ENCODE measurements around the gene MEGF11. TPM values are rescaled to one million over a fixed set of nuclear protein-coding genes. Genes with fewer than 3 reads are reported as not detected.

MEGF11 gene
- total RNA-seq, 1 experiment from 2014 or later, result not detected

GRCh38 chr15:66198757-66199156 lies 54.8 kb downstream of the MEGF11 start:
- Histone ChIP-seq H3K79me2 (ENCODE audit: low read depth) (no peaks in the 10 kb centered on the region), H3K27me3 (ENCODE audit: insufficient read depth, low read depth) (no peaks in the 10 kb centered on the region), H3K27ac (no peak overlapping the region), H3K9me2 (ENCODE audit: insufficient read depth) (no peaks in the 10 kb centered on the region), H3K4me2 (no peak overlapping the region), H3K4me1 (replicated peaks; ENCODE audit: insufficient read depth) (no peaks in the 10 kb centered on the region), H2AFZ (no peak overlapping the region), H3F3A (ENCODE audit: insufficient read depth, low read depth) (no peaks in the 10 kb centered on the region), H3K9me3 (ENCODE audit: insufficient read depth, low read depth) (no peaks in the 10 kb centered on the region), H3K36me3 (ENCODE audit: low read depth) (no peaks in the 10 kb centered on the region), H3K4me3 (no peak overlapping the region), H4K20me1 (ENCODE audit: insufficient read depth) (no peaks in the 10 kb centered on the region)
- TF ChIP-seq CTCF (conservative IDR thresholded peaks at IDR 0.05) (no peak), EZH2 (IDR thresholded peaks at IDR 0.05; ENCODE audit: low read depth) (no peak)
- POLR2A ChIA-PET (ENCODE audit: unreplicated experiment), result no interaction called here
- BruUV-seq (replicated peaks), result no TSS peak
- intact Hi-C loops (cut with micrococcal nuclease; ENCODE audit: unreplicated experiment), result loop anchor here (10.0 kb wide), 1 partner anchor 284 kb away; no protein-coding TSS in a partner anchor
- no peak for DNase-seq
- CTCF ChIA-PET, result no interaction called here

- no peaks in the 10 kb centered on the region for H4K20me1 ChIP-seq (ENCODE audit: insufficient read depth)
- ChIA-PET CTCF (no interaction called here), POLR2A (ENCODE audit: unreplicated experiment) (no interaction called here)
- intact Hi-C loops (cut with micrococcal nuclease; ENCODE audit: unreplicated experiment), result loop anchor here (10.0 kb wide), 1 partner anchor 282 kb away; no protein-coding TSS in a partner anchor
- no peak overlapping the region for H3K4me3 ChIP-seq
- BruUV-seq (replicated peaks), result no TSS peak
- no peaks in the 10 kb centered on the region for H3F3A ChIP-seq (ENCODE audit: insufficient read depth, low read depth)
- H3K27me3 ChIP-seq (ENCODE audit: insufficient read depth, low read depth), result no peaks in the 10 kb centered on the region
- H3K4me1 ChIP-seq (replicated peaks; ENCODE audit: insufficient read depth), result no peaks in the 10 kb centered on the region
- TF ChIP-seq EZH2 (IDR thresholded peaks at IDR 0.05; ENCODE audit: low read depth), result no peak
- TF ChIP-seq CTCF (conservative IDR thresholded peaks at IDR 0.05), result no peak
- H3K79me2 ChIP-seq (ENCODE audit: low read depth), result no peaks in the 10 kb centered on the region
- H2AFZ ChIP-seq, result no peak overlapping the region
- peak in 1 of 2 experiments; percentile 45 for DNase-seq
- no peaks in the 10 kb centered on the region for H3K9me2 ChIP-seq (ENCODE audit: insufficient read depth)
- no peak overlapping the region for H3K4me2 ChIP-seq
- H3K27ac ChIP-seq, result no peak overlapping the region
- no peaks in the 10 kb centered on the region for H3K36me3 ChIP-seq (ENCODE audit: low read depth)
- no peaks in the 10 kb centered on the region for H3K9me3 ChIP-seq (ENCODE audit: insufficient read depth, low read depth)
These were observed 56.9 kb downstream of the MEGF11 start for GRCh38 chr15:66196602-66197001.

- Histone ChIP-seq H3K27ac (no peak overlapping the region), H4K20me1 (ENCODE audit: insufficient read depth) (no peaks in the 10 kb centered on the region), H3K9me2 (ENCODE audit: insufficient read depth) (no peaks in the 10 kb centered on the region), H3K79me2 (ENCODE audit: low read depth) (no peaks in the 10 kb centered on the region), H3F3A (ENCODE audit: insufficient read depth, low read depth) (no peaks in the 10 kb centered on the region), H3K27me3 (ENCODE audit: insufficient read depth, low read depth) (no peaks in the 10 kb centered on the region), H3K4me2 (no peak overlapping the region), H3K4me1 (replicated peaks; ENCODE audit: insufficient read depth) (no peaks in the 10 kb centered on the region), H3K36me3 (ENCODE audit: low read depth) (no peaks in the 10 kb centered on the region), H2AFZ (no peak overlapping the region), H3K4me3 (no peak overlapping the region), H3K9me3 (ENCODE audit: insufficient read depth, low read depth) (no peaks in the 10 kb centered on the region)
- no TSS peak for BruUV-seq (replicated peaks)
- POLR2A ChIA-PET (ENCODE audit: unreplicated experiment), result no interaction called here
- DNase-seq, result no peak
- TF ChIP-seq EZH2 (IDR thresholded peaks at IDR 0.05; ENCODE audit: low read depth) (no peak), CTCF (conservative IDR thresholded peaks at IDR 0.05) (no peak)
- intact Hi-C loops (cut with micrococcal nuclease; ENCODE audit: unreplicated experiment), result loop anchor here (10.0 kb wide), 1 partner anchor 281 kb away; no protein-coding TSS in a partner anchor
- CTCF ChIA-PET, result no interaction called here
These were observed 57.8 kb downstream of the MEGF11 start for GRCh38 chr15:66195621-66196230.
